Skeletal muscle cell (primary cell): ENCODE data around the gene S100A2.

ENCODE experiments used
- DNase-seq: peaks from one replicate; pipeline ENCODE4 v3.0.0-alpha.2; 2010; ENCODE audit warnings: low read depth
- H3K4me3 ChIP-seq: 2 replicates; pipeline ENCODE4 v1.5.1; 2011; ENCODE audit warnings: low read depth, mild to moderate bottlenecking, control low read depth, low read length, moderate library complexity

The S100A2 gene

GRCh38 chr1:153547560-153548551 lies 17.8 kb downstream of the S100A2 start:
- DNase-seq = no peak
- H3K4me3 ChIP-seq = no peak overlapping the region

GRCh38 chr1:153546796-153547559 lies 18.7 kb downstream of the S100A2 start:
- DNase-seq = no peak
- H3K4me3 ChIP-seq = no peak overlapping the region

- DNase-seq = no peak
- H3K4me3 ChIP-seq = no peak overlapping the region
Observed at GRCh38 chr1:153546371-153546770, 19.3 kb downstream of the S100A2 start.

GRCh38 chr1:153545067-153546055 lies 20.3 kb downstream of the S100A2 start, which contains the start of gene S100A4:
Gene S100A4 (minus strand): TSS chr1:153545806. CDS start chr1:153544794, 1,012 bp downstream.
- peak within 1 kb of the TSS; percentile 1 for H3K4me3 ChIP-seq

GRCh38 chr1:153544453-153545066 lies 21.1 kb downstream of the S100A2 start:
- DNase-seq = no peak

More at GRCh38 chr1:153545067-153546055, 20.3 kb downstream of the S100A2 start, which contains the start of gene S100A4:
- DNase-seq = peak; percentile 77

GRCh38 chr1:153543736-153544135 lies 21.9 kb downstream of the S100A2 start:
- DNase-seq = no peak
- no peak overlapping the region for H3K4me3 ChIP-seq

More at GRCh38 chr1:153544453-153545066, 21.1 kb downstream of the S100A2 start:
- H3K4me3 ChIP-seq = peak overlapping the region; percentile 1

- no peak overlapping the region for H3K4me3 ChIP-seq
- DNase-seq = no peak
Observed at GRCh38 chr1:153542956-153543711, 22.5 kb downstream of the S100A2 start.

- no peak for DNase-seq
- H3K4me3 ChIP-seq = no peak overlapping the region
Observed at GRCh38 chr1:153541641-153542590, 23.7 kb downstream of the S100A2 start.

GRCh38 chr1:153540394-153541361 lies 25.0 kb downstream of the S100A2 start, which contains the start of gene S100A5:
Gene S100A5 (minus strand): TSS chr1:153540934. CDS start chr1:153540191, 743 bp downstream.
- DNase-seq = no peak
- no peak within 1 kb of the TSS for H3K4me3 ChIP-seq

GRCh38 chr1:153539395-153540093 lies 26.1 kb downstream of the S100A2 start:
- H3K4me3 ChIP-seq = no peak overlapping the region
- no peak for DNase-seq

- DNase-seq = no peak
Observed at GRCh38 chr1:153538315-153538821, 27.3 kb downstream of the S100A2 start.

GRCh38 chr1:153537376-153537730 lies 28.3 kb downstream of the S100A2 start:
- H3K4me3 ChIP-seq = no peak overlapping the region
- DNase-seq = no peak

More at GRCh38 chr1:153538315-153538821, 27.3 kb downstream of the S100A2 start:
- H3K4me3 ChIP-seq = no peak overlapping the region

- DNase-seq = no peak
- H3K4me3 ChIP-seq = peak overlapping the region; percentile 74
Observed at GRCh38 chr1:153536671-153537375, 28.8 kb downstream of the S100A2 start.

- H3K4me3 ChIP-seq = peak overlapping the region; percentile 74
- peak; percentile 50 for DNase-seq
Observed at GRCh38 chr1:153536012-153536670, 29.5 kb downstream of the S100A2 start.
